Left lung (tissue), 10 donors: ENCODE results near the gene IZUMO4. TPM values are rescaled to one million over a fixed set of nuclear protein-coding genes. Genes with fewer than 3 reads are reported as not detected.

Experiments used
- ATAC-seq: fragments of 200-7000 bp; cut with Tn5 transposase; one replicate; pipeline ENCODE4 v1.9.1; 2020; ENCODE audit warnings: moderate library complexity
- DNase-seq, 4 donors: peaks; one replicate each; pipeline ENCODE4 v3.0.0-alpha.2; 2013 to 2020
- H3K27ac ChIP-seq, 2 donors: fragments of 200-600 bp; sonication (generic) in 1 of 2; one replicate each; pipeline versions ENCODE4 v1.5.0 to v1.8.0; 2020 to 2021
- H3K27me3 ChIP-seq, 2 donors: fragments of 200-600 bp; sonication (generic) in 1 of 2; one replicate each; pipeline versions ENCODE4 v1.5.0 to v1.8.0; 2020 to 2021
- H3K36me3 ChIP-seq, 2 donors: fragments of 200-600 bp; sonication (generic) in 1 of 2; one replicate each; pipeline versions ENCODE4 v1.5.0 to v1.8.0; 2020 to 2021
- H3K4me1 ChIP-seq, 2 donors: fragments of 200-600 bp; one replicate each; pipeline ENCODE4 v1.8.0; 2021
- H3K4me3 ChIP-seq, 2 donors: fragments of 200-600 bp; sonication (generic) in 1 of 2; one replicate each; pipeline versions ENCODE4 v1.5.0 to v1.8.0; 2020 to 2021; ENCODE audit warnings: mild to moderate bottlenecking in 1 of 2
- H3K9me3 ChIP-seq, 2 donors: fragments of 200-600 bp; sonication (generic) in 1 of 2; one replicate each; pipeline versions ENCODE4 v1.5.0 to v1.8.0; 2020 to 2021
- CTCF ChIP-seq, 2 donors: fragments of 200-600 bp; sonication (generic) in 1 of 2; IDR thresholded peaks; one replicate each; pipeline versions ENCODE4 v1.5.0 to v1.8.0; 2021; ENCODE audit warnings: antibody characterized with exemption in 2 of 2
- intact Hi-C, 2 donors: fragments of 100-400 bp; cut with DNase I; formaldehyde crosslinking; loops; one replicate each; pipeline versions ENCODE4 v1.11.2 to v1.14.2; 2022
- polyA plus RNA-seq, 6 donors: library from polyadenylated mRNA; unstranded; fragments of 120-200 nt; gene quantifications; one replicate each; pipeline ENCODE4 v1.2.1, GENCODE V29; 2013; ENCODE audit not compliant: insufficient read length in 6 of 6
- total RNA-seq, 2 donors: library from RNA; stranded (reverse); fragmentation: NEBNext Ultra II Directional; extraction: Animal tissue kit (Norgen Biotek cat#: 25700); gene quantifications; one replicate each; pipeline ENCODE4 v1.2.1, GENCODE V29; 2021
- donor health status: DM: no; HTN: yes; CAD: no.
- donor health status: DM: no; HTN: no; CAD: no.

Gene IZUMO4
- total and polyA plus RNA-seq, 8 donors, result 2.6 to 8.5 (median 5.9) TPM

GRCh38 chr19:2051773-2052704 lies 44.7 kb upstream of the IZUMO4 start:
- peaks cover 0 to 22% of the 10 kb centered on the region in 2 donors for H3K36me3 ChIP-seq
- H3K9me3 ChIP-seq, result no peaks in the 10 kb centered on the region
- H3K27ac ChIP-seq, result peak overlapping the region; percentile 90 to 95
- ATAC-seq (no peak), DNase-seq (peak in 1 of 4 donors; percentile 78)
- no peak for TF ChIP-seq CTCF (IDR thresholded peaks at IDR 0.05)
- peak overlapping the region; percentile 16 to 99 for H3K4me3 ChIP-seq
- H3K27me3 ChIP-seq, result no peaks in the 10 kb centered on the region
- intact Hi-C loops, result no loop called here
- peaks cover 48 to 67% of the 10 kb centered on the region in 2 donors for H3K4me1 ChIP-seq

GRCh38 chr19:2053601-2054389 lies 42.9 kb upstream of the IZUMO4 start:
- Histone ChIP-seq H3K4me1 (peaks cover 32 to 67% of the 10 kb centered on the region in 2 donors), H3K9me3 (no peaks in the 10 kb centered on the region), H3K36me3 (peaks cover 0 to 7% of the 10 kb centered on the region in 2 donors), H3K27me3 (no peaks in the 10 kb centered on the region), H3K4me3 (no peak overlapping the region), H3K27ac (peak overlapping the region; percentile 39 to 89)
- DNase-seq (peak in 3 of 4 donors; percentile 67 to 81 (median 81)), ATAC-seq (no peak)
- intact Hi-C loops, result no loop called here
- no peak for TF ChIP-seq CTCF (IDR thresholded peaks at IDR 0.05)

GRCh38 chr19:2054763-2055162 lies 42.0 kb upstream of the IZUMO4 start:
- intact Hi-C loops, result no loop called here
- no peak for TF ChIP-seq CTCF (IDR thresholded peaks at IDR 0.05)
- Histone ChIP-seq H3K36me3 (no peaks in the 10 kb centered on the region), H3K9me3 (no peaks in the 10 kb centered on the region), H3K4me1 (peaks cover 31 to 67% of the 10 kb centered on the region in 2 donors), H3K4me3 (no peak overlapping the region), H3K27me3 (no peaks in the 10 kb centered on the region), H3K27ac (peak overlapping the region; percentile 39 to 89)
- DNase-seq, result no peak
- ATAC-seq, result no peak

- no peak for TF ChIP-seq CTCF (IDR thresholded peaks at IDR 0.05)
- H3K9me3 ChIP-seq, result no peaks in the 10 kb centered on the region
- no peaks in the 10 kb centered on the region for H3K36me3 ChIP-seq
- no peaks in the 10 kb centered on the region for H3K27me3 ChIP-seq
- peaks cover 42 to 80% of the 10 kb centered on the region in 2 donors for H3K4me1 ChIP-seq
- H3K4me3 ChIP-seq, result peak overlapping the region in 1 of 2 donors; percentile 28
- intact Hi-C loops, result no loop called here
- peak in 2 of 4 donors; percentile 77 to 91 for DNase-seq
- ATAC-seq, result no peak
- H3K27ac ChIP-seq, result peak overlapping the region; percentile 89 to 90
Observed at GRCh38 chr19:2055931-2056836, 40.5 kb upstream of the IZUMO4 start.
